ENCODE results near the gene HYI.
"Not testable (repeated sequence)": the region's sequence is repeated elsewhere in the genome, so short reads cannot be mapped to it uniquely, and the experiment has no call there.

The HYI gene

DNA sequence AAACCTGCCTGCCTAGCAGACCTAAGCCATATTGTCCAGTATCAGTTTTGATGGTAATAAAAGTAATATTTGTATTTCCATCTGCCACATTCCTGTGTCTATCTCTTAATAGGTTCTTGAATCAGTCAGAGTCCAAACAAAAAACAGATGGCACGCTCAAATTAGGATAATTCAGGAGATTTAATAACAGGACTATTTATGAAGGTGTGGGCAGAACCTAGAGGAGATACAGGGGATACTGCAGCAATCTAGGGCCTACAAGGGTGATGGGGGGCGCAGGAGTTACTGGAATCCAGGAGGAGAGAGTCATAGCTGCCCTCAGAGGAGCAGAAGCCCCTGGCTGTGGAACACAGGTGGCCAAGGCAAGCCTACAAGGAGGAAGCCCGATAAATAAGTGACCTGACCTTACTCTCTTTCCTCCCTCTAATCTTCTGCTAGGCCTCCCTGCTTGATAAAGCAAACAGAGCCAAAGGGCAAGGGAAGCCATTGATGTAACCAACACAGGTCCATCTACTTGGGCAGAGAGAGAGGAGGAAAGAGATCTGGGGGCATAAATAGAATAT is 11.9 kb upstream of the HYI start:
- no peak overlapping the region for H3K4me3 ChIP-seq (ENCODE audit: low read depth, low read length)

GRCh38 chr1:43464681-43465504 is 11.2 kb upstream of the HYI start:
- no peak overlapping the region for H3K4me3 ChIP-seq (ENCODE audit: low read depth, low read length)

DNA sequence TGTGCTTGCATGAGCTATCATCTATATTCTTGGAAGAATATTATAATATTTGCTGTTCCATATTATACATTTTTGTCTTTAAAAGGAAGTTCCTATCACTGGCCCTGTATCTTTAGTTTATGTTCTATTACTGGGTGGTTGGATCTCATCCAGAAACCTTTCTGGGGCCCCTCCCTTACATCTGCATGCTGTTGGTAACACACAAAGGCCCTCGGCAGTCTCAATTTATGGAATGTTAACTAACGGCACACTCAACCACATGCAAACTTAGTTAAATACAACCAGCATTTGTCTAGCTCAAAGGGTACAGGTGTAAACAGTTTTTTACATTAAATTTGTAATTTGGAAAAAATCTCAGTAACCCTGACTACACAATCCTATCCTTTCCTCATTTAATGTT is 9.7 kb upstream of the HYI start:
- no peak overlapping the region for H3K4me3 ChIP-seq (ENCODE audit: low read depth, low read length)

DNA sequence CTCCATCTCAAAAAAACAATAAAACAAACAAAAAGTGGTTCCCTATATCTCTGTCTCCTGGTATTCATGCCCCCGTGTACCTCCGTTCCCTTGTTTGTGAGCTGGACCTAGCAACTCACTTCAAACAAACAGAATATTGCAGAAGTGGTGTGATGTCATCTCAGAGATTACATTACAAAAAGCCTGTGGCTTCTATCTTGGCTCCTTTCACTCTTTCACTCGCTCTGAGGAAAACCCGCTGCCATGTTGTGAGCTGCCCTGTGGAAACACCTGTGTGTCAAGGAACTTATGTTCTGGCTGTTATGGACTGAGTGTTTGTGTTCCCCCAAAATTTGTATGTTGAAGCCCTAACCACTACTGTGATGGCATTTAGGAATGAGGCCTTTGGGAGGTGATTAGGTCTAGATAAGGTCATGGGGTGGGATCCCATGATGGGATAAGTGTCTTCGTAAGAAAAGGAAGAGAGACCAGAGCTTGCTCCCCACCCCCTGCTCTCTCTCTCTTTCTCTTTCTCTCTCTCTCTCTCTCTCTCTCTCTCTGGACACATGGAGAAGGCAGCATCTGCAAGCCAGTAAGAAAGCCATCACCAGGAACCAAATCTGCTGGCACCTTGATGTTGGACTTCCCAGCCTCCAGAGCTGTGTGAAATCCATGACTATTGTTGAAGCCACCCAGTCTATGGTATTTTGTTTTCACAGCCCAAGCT is 7.4 kb upstream of the HYI start:
- H3K4me3 ChIP-seq (ENCODE audit: low read depth, low read length), result no peak overlapping the region

- not testable (repeated sequence) for H3K4me3 ChIP-seq (ENCODE audit: low read depth, low read length)
Measured at GRCh38 chr1:43458379-43458778, 4.6 kb upstream of the HYI start.

- H3K4me3 ChIP-seq (ENCODE audit: low read depth, low read length), result no peak overlapping the region
Measured at GRCh38 chr1:43455213-43455889, 1.6 kb upstream of the HYI start.

- peak overlapping the region; percentile 44 for H3K4me3 ChIP-seq (ENCODE audit: low read depth, low read length)
Measured at GRCh38 chr1:43454270-43455011, 710 bp upstream of the HYI start.

GRCh38 chr1:43452789-43453441 is 816 bp downstream of the HYI start:
- H3K4me3 ChIP-seq (ENCODE audit: low read depth, low read length), result peak overlapping the region; percentile 13

DNA sequence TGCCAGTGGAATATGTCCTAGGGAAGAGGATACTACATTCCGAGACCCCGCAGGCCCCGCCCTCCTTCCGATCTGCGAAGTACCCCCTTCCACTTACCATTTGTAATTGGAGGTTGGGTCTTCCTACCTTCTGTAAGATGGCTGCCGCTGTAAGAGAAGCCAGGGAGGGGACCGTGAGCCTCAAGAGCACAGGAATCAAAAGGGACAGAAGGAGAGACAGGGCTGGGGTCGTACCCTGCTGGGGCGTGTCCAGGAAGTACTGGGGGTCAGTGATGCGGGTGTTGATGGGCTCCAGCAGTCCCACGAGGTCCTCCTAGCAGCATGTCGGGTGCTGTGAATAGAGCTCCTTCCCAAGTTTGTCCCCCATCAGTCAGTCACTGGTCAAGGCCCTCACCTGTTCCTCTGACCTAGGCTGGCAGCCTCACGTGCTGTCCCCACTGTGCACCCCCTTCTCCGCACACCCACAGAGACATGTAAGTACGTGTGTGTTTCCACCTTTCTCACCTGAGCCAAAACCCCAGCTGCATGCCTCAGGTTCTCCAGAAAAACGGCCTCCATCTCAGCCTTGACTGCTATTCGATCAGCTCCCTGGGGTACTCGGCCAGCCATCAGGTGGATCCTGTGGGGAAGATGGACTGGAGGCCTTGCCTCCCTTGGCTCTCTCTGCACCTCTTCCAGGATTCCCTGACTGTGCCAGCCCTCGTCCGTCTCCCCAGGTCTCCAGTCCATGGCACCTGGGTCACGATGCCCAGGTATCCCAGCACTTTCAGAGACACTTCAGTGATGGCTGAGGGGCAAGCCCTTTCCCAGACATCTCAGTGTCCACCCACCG is 1.8 kb downstream of the HYI start:
- no peak overlapping the region for H3K4me3 ChIP-seq (ENCODE audit: low read depth, low read length)

DNA sequence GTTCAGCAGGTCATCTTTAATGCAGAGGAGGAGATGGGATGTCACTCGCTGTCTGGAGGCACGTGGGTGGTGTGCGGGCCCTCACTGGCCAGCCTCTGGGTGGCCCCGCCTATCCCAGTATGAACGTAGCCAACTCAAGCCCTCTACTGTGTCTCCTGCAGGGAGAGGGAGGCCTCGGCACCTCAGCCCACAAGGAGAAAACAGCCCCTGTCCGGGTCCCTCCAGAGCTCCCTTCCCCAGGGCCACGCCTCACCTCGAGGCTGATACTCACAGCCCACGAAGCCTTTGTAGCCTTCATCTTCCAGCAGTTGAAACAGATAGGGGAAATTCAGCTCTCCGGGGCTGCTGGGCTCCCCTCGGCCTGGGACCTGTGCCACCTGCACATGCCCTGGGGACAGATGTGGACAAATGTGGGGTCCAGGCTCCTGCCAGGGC is 2.6 kb downstream of the HYI start:
- no peak overlapping the region for H3K4me3 ChIP-seq (ENCODE audit: low read depth, low read length)

GRCh38 chr1:43450251-43450941 is 3.3 kb downstream of the HYI start:
- H3K4me3 ChIP-seq (ENCODE audit: low read depth, low read length), result no peak overlapping the region

- no peak overlapping the region for H3K4me3 ChIP-seq (ENCODE audit: low read depth, low read length)
Measured at GRCh38 chr1:43449708-43450069, 4.0 kb downstream of the HYI start.

DNA sequence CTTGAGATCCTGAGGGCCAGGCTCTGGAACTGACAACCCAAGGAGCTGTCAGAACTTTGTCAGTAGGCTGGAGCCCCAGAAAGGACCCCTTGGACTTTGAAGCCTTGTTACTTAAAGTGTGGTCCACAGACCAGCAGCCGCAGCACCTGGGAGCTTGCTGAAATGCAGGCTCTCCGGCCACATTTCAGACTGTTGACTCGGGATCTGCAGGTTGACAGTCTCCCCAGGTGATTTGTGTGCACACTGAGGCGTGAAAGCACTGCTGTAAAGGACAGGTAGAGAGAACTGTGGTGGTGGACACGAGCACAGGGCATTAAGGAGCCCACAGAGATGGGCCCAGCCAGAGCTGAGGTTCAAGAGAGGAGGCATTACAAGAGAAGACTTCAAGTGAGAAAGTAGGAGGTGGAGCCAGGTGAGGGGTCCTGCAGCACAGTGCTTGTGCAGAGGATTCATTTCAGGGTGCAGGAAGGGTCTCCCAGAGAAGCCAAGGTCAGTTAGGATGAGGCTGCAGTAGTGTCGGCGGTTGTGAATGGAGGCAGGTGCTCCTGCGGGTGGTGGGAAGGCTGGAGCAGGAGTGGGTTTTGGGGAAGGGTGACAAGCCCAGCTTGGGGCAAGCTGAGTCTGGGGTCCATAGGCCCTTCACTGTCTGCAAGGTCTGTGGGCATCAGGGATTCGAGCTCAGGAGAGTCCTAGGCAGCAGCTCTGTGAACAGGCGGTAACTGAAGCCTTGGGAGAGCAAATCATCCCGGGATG is 4.6 kb downstream of the HYI start:
- H3K4me3 ChIP-seq (ENCODE audit: low read depth, low read length), result no peak overlapping the region

DNA sequence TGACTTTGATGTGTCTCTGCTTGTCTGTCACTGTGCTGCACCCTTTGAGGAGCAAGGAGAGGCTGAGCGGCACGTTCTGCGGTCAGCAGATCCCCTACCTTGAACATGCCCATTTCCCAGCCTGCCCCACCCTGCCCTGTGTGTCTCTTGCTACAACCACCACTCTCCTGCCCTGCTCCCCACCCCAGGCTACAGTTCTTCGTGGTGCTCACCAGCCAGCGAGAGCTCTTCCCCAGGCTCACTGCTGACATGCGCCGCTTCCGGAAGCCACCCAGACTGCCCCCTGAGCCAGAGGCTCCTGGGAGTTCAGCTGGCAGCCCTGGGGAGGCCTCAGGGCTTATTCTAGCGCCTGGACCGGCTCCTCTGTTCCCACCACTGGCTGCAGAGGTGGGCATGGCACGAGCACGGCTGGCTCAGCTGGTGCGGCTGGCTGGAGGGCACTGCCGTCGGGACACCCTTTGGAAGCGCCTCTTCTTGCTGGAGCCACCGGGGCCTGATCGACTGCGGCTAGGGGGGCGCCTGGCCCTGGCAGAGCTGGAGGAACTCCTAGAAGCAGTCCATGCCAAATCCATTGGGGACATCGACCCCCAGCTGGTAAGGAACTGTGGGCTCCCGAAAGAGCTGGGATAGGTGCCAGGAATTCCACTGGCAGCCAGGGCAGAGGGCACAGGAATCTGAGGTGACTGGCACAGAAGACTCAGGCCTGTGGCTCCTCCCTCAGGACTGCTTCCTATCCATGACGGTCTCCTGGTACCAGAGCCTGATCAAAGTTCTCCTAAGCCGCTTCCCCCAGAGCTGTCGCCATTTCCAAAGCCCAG is 5.6 kb downstream of the HYI start:
- no peak overlapping the region for H3K4me3 ChIP-seq (ENCODE audit: low read depth, low read length)

DNA sequence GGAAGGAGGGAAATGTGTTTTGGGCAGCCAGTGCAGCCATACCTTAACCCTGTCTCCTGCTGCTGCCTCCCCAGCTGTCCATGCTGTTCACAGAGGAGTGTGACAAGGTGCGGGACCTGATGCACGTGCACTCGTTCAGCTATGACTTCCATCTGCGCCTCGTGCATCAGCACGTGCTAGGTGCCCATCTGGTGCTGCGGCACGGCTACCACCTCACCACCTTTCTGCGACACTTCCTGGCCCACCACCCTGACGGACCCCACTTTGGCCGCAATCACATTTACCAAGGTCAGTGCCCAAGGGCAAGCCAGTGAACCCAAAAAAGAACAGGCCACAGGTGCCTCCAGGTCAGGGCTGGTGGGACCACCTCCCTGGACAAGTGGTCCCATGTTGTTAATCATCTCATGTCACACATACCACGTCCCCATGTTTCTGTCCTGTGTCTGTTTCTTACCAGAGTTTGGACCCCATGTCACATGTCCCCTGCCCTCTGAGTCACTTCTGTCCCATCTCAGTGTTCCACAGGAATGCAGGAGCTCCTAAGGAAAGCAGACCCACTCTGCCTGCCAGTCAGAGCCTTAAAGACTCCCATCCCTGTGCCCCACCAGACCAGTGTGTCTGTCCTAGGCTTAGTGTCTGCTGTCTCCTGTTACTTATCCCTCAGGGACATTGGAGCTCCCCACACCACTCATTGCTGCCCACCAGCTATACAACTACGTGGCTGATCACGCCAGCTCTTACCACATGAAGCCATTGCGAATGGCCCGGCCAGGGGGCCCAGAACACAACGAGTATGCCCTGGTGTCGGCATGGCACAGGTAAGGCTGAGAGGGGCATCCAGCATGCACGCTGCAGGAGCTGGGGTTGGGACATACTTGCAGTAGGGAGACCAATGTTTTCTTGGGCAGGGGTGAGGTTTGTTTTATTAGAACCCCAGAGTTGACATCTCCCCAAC is 6.6 kb downstream of the HYI start:
- H3K4me3 ChIP-seq (ENCODE audit: low read depth, low read length), result no peak overlapping the region

DNA sequence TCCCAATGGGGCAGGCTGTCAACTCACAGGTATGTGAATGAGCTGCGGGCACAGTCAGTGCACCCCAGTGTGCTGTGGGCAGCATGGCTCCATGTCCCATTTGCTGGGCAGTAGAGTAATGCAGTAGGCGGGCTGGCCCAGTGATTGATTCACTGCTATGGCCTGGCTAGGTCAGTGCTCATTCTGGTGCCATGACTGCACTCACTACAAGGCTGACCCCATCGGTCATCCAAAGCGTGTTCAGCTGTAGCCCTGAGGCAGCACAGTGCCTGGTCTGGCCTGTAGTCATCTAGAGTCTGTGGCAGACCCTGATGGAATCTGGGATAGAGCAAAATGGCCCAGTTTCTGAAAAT is 7.4 kb downstream of the HYI start:
- no peak overlapping the region for H3K4me3 ChIP-seq (ENCODE audit: low read depth, low read length)

Measured in iPS-11a (cell line).